ENCODE results near the gene INPP5B.

DNA sequence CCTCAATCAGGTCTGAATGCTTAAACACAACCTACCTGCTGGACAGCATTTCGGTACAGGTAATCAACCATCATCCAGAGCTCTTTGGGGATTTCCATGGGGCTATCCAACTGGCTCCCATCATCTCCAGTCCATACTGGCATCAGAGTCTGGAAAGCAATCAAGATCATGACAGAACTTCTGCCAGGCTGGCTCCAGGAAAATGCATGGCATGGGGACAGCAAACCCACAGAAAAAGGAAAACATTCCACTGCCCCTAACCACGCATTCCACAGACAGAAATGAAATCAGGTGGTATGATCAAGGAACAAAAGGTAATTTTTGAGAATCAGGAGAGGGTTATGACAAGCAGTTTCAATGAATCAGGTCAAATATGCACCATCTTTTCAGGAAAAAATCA is 78.4 kb downstream of the INPP5B start:
- TF ChIP-seq CTCF (IDR thresholded peaks at IDR 0.05; ENCODE audit: low read length) (no peak), EZH2phosphoT487 (IDR thresholded peaks at IDR 0.05; ENCODE audit: low read length) (no peak), EZH2 (optimal IDR thresholded peaks at IDR 0.05; ENCODE audit: low read depth, low read length) (no peak)

Data from MM.1S (cell line).